Measurements from ENCODE around the gene ST3GAL4. TPM values are rescaled to one million over a fixed set of nuclear protein-coding genes. Genes with fewer than 3 reads are reported as not detected.

ST3GAL4 gene
- total RNA-seq = 10 to 100 TPM; 24.7 to 35.2 (median 28.0) TPM

- TF ChIP-seq CTCF (IDR thresholded peaks at IDR 0.05; ENCODE audit: low read depth) = no peak
These were observed at the start of gene ST3GAL4 for GRCh38 chr11:126355324-126355925. Gene ST3GAL4, plus strand, starts transcription at chr11:126355686. Its CDS starts 50,470 bp downstream, at chr11:126406156.

- TF ChIP-seq CTCF (IDR thresholded peaks at IDR 0.05; ENCODE audit: low read depth) = no peak
These were observed 49.8 kb upstream of the ST3GAL4 start for GRCh38 chr11:126305699-126306098.

- TF ChIP-seq CTCF (IDR thresholded peaks at IDR 0.05; ENCODE audit: low read depth) = no peak
These were observed 47.8 kb upstream of the ST3GAL4 start for GRCh38 chr11:126307706-126308105.

GRCh38 chr11:126308271-126308671, 47.2 kb upstream of the ST3GAL4 start:
- no peak for TF ChIP-seq CTCF (IDR thresholded peaks at IDR 0.05; ENCODE audit: low read depth)

GRCh38 chr11:126310200-126310991, 45.1 kb upstream of the ST3GAL4 start:
- TF ChIP-seq CTCF (IDR thresholded peaks at IDR 0.05; ENCODE audit: low read depth) = no peak

- TF ChIP-seq CTCF (IDR thresholded peaks at IDR 0.05; ENCODE audit: low read depth) = no peak
These were observed 44.5 kb upstream of the ST3GAL4 start for GRCh38 chr11:126310992-126311310.

GRCh38 chr11:126311401-126312291, 43.8 kb upstream of the ST3GAL4 start:
- no peak for TF ChIP-seq CTCF (IDR thresholded peaks at IDR 0.05; ENCODE audit: low read depth)
